Activated naive CD4-positive, alpha-beta T cell treated with anti-CD3 and anti-CD28 coated beads, Interleukin-2, amount 50 U/mL, for 72 hours (primary cell): ENCODE measurements around the gene MMS19. TPM values are rescaled to one million over a fixed set of nuclear protein-coding genes. Genes with fewer than 3 reads are reported as not detected.

Source experiments
- ATAC-seq, 2 donors: fragments of 150-1000 bp; cut with Tn5 transposase; 2 replicates each; pipeline ENCODE4 v1.10.0; 2021; ENCODE audit warnings: mild to moderate bottlenecking in 2 of 2, moderate library complexity in 2 of 2
- DNase-seq, 2 donors: peaks; one replicate each; pipeline ENCODE4 v3.0.0; 2021 to 2022; ENCODE audit warnings: low spot score in 2 of 2
- H3K27ac Mint-ChIP-seq, 2 donors: one replicate each; pipeline ENCODE4 v1.8.0; 2022; ENCODE audit warnings: mild to moderate bottlenecking in 2 of 2, mixed read lengths in 2 of 2
- H3K36me3 Mint-ChIP-seq, 2 donors: one replicate each; pipeline ENCODE4 v1.8.0; 2022; ENCODE audit warnings: mixed read lengths in 2 of 2
- H3K9me3 Mint-ChIP-seq, 2 donors: one replicate each; pipeline ENCODE4 v1.8.0; 2022; ENCODE audit warnings: mixed read lengths in 2 of 2
- total RNA-seq, 2 donors: library from RNA; stranded (reverse); gene quantifications; one replicate each; pipeline ENCODE4 v1.2.3, GENCODE V29; 2022

Gene MMS19
- 100 to 1,000 TPM in 1 of 2 donors, 10 to 100 TPM in 1; 74.2 to 125 TPM for total RNA-seq

GRCh38 chr10:97498076-97498840 lies at the start of gene MMS19:
Gene MMS19, minus strand, starts transcription at chr10:97498422. Its CDS starts 38 bp downstream, at chr10:97498384.
- peak; percentile 99 to 100 for DNase-seq
- Mint-ChIP-seq H3K36me3 (peaks cover 8 to 10% of the 10 kb centered on the region in 2 donors), H3K9me3 (no peaks in the 10 kb centered on the region), H3K27ac (peak within 1 kb of the TSS; percentile 96 to 98)
- peak; percentile 92 for ATAC-seq

DNA sequence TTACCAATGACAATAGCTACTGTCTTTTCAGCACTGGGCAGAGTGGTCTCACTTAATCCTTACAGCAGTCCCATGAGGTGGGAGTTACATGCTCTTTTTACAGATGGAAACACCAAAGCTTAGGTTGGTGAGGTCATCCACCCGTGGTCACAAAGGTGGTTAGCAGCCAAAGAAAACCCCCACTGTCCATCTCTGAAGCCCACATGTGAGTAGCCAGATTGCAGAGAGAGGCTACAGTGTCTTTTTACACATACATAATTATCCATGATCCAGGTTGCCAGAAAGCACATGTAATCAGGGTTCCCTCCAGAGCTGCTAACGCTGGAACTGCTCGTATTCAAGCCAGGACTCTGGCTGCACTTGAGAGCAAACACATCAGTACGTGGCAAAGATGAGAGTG lies 49.7 kb upstream of the MMS19 start:
- Mint-ChIP-seq H3K9me3 (no peaks in the 10 kb centered on the region), H3K36me3 (no peaks in the 10 kb centered on the region), H3K27ac (no peak overlapping the region)
- no peak for DNase-seq
- no peak for ATAC-seq

DNA sequence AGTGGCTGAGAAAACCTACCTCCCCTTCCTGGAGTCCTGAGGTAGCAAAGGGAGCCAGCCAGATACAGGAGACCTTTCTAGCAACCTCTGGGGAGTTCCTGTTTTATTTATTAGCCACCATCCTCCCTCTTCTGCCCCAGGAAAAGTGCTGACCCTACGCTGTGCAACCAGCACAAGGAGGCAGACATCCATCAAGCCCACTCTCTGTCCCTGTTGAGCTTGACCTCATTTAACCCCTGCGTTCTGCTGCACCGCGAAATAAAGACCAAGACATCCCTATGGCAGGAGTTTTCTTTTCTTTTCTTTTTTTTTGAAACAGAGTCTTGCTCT lies 49.0 kb upstream of the MMS19 start:
- ATAC-seq (no peak), DNase-seq (no peak)
- Mint-ChIP-seq H3K9me3 (no peaks in the 10 kb centered on the region), H3K27ac (no peak overlapping the region), H3K36me3 (no peaks in the 10 kb centered on the region)

DNA sequence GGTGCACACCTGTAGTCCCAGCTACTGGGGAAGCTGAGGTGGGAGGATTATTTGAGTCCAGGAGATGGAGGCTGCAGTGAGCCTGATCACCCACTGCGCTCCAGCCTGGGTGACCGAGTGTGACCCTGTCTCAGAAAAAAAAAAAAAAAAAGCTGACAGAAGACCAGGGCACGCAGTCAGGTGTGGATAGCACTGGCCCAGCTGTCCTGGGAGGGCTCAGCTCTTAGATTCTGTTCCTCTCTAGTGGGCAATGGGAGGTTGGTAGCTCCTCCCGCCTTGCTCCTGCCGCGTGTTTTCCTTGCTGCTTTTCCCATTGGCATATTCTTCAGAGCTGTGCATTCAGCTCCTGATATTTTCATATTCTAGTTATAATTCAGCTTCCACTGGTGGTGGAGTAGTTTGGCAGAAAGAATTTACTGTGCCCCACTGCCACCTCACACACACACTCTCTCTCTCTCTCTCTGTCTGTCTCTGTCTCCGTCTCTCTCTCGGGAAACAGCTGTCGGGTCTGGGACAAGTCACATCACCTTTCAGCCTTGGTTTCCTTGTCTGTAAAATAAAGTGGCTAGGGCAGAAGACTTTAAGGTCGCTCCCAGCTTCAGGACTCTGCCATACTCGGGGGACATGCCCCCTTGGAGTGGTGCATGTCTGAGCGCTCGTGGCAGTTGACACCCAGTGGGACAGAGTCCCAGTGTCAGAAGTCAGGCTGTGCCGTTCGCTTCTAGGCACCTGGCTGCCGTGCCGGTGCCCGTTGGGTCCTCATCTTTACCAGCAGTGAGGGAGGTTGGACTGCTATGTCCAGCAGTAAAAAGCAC lies 48.4 kb upstream of the MMS19 start:
- Mint-ChIP-seq H3K9me3 (no peaks in the 10 kb centered on the region), H3K36me3 (no peaks in the 10 kb centered on the region), H3K27ac (no peak overlapping the region)
- ATAC-seq (no peak), DNase-seq (no peak)

DNA sequence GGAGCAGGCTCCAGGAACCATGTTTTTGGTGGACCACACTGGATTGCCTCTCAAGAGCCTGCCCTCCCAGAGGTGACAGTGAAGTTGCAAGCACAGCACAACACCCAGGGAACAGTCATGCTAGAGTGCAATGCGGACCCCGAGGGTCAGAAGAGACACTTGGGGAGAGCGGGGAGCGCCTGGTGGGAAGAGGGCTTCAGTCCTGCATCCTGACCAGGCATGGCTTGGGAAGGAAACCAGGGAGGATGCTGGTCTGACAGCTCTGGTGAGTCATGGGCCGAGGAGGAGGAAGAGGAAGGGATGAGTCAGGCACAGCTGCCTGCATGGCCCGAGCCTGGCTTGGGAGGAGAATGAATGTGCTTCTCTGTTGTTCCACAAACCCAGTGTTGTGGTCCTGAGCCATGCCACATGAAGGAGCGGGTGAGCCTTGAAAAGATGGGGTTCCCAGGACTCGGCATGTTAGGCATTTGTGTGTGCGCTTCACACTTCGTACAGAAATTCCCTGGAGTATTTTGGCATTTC lies 44.9 kb upstream of the MMS19 start:
- ATAC-seq: peak; percentile 95 to 98
- DNase-seq: peak; percentile 75 to 86
- Mint-ChIP-seq H3K36me3 (no peaks in the 10 kb centered on the region), H3K27ac (peak overlapping the region; percentile 78 to 81), H3K9me3 (no peaks in the 10 kb centered on the region)

DNA sequence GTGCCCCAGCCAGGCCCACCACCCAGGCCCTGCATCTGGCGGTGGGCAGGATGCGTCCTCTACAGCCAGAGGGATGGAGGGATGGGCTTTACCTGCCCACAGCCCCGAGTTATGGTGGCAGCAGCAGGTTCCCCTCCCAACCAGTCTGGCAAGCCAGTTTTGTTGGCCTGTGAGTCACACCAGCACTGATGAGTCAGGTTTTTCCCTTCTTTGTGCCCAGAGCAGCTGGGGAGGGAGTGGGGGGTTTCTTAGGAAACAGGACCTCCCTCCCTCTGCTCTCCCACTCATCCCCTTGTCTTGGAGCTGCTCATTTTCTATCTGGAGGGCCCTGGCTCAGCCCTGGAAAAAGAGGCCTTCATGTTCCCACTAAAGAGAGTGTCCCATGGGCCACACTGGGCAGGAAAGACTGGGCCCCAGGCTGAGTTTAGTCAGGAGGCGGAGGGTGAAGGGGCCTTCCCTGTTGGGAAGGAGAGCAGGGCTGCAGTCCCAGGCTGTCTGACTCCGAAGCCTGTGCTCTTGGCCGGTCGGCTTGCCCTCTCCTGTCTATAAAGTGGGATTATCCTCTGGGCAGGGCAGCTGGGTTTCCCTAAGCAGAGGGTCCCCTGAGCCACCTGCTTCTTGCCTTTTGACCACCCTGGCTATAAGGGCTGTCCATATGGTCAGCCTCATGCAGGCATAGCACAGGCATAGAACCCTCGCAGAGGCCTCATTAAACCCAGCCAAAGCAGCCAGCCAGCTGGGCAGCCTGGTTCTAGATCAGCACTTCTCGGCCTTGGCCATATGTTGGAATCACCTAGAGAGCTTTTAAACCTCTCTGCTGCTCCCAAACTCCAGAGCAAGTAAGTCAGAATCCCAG lies 44.2 kb upstream of the MMS19 start:
- ATAC-seq: peak; percentile 61 to 69
- H3K9me3 Mint-ChIP-seq: no peaks in the 10 kb centered on the region
- peak overlapping the region; percentile 78 to 81 for H3K27ac Mint-ChIP-seq
- DNase-seq: peak; percentile 45 to 68
- H3K36me3 Mint-ChIP-seq: no peaks in the 10 kb centered on the region

GRCh38 chr10:97540669-97541500 lies 42.7 kb upstream of the MMS19 start:
- no peak for DNase-seq
- H3K9me3 Mint-ChIP-seq: no peaks in the 10 kb centered on the region
- H3K36me3 Mint-ChIP-seq: no peaks in the 10 kb centered on the region
- ATAC-seq: no peak
- no peak overlapping the region for H3K27ac Mint-ChIP-seq

- DNase-seq (no peak), ATAC-seq (no peak)
- Mint-ChIP-seq H3K36me3 (no peaks in the 10 kb centered on the region), H3K9me3 (no peaks in the 10 kb centered on the region), H3K27ac (no peak overlapping the region)
Measured at GRCh38 chr10:97539523-97540200, 41.4 kb upstream of the MMS19 start.

- Mint-ChIP-seq H3K9me3 (no peaks in the 10 kb centered on the region), H3K27ac (peak overlapping the region in 1 of 2 donors; percentile 20), H3K36me3 (no peaks in the 10 kb centered on the region)
- DNase-seq (no peak), ATAC-seq (no peak)
Measured at GRCh38 chr10:97538839-97539238, 40.6 kb upstream of the MMS19 start.

GRCh38 chr10:97538411-97538810 lies 40.2 kb upstream of the MMS19 start:
- no peak for ATAC-seq
- H3K36me3 Mint-ChIP-seq: no peaks in the 10 kb centered on the region
- H3K27ac Mint-ChIP-seq: peak overlapping the region in 1 of 2 donors; percentile 20
- no peaks in the 10 kb centered on the region for H3K9me3 Mint-ChIP-seq
- no peak for DNase-seq

DNA sequence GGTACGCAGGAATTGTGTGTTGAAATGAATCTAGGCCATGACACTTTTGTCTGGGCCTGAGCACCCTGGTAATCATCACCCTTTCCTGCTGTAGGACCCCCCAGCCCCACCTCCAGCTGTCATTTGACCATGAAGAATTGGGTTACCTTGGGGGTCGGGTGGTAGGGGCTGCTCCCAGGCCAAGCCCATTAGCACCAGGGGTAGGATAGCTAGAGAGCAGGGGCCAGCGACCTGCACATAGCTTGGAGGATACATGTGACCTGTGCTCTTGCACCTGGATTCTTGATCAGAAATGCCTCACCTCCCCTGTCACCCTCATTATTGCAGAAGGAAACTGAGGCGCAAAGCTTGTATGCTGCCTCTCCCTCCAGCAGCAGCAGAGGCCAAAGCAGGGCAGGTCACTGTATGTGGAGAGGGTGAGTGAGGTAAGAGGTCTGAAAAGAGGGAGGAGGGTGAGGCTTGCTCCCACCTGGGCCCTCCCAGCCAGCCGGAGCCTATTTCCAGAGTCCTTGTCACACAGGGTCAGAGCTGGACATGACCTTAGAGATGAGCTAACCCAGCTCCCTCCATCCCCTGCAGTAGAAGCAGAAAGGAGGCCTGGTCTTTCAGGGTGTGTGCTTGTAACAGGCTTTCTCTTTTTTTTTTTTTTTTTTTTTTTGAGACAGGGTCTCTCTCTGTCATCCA lies 39.1 kb upstream of the MMS19 start:
- DNase-seq: no peak
- H3K27ac Mint-ChIP-seq: no peak overlapping the region
- no peaks in the 10 kb centered on the region for H3K36me3 Mint-ChIP-seq
- no peaks in the 10 kb centered on the region for H3K9me3 Mint-ChIP-seq
- no peak for ATAC-seq

DNA sequence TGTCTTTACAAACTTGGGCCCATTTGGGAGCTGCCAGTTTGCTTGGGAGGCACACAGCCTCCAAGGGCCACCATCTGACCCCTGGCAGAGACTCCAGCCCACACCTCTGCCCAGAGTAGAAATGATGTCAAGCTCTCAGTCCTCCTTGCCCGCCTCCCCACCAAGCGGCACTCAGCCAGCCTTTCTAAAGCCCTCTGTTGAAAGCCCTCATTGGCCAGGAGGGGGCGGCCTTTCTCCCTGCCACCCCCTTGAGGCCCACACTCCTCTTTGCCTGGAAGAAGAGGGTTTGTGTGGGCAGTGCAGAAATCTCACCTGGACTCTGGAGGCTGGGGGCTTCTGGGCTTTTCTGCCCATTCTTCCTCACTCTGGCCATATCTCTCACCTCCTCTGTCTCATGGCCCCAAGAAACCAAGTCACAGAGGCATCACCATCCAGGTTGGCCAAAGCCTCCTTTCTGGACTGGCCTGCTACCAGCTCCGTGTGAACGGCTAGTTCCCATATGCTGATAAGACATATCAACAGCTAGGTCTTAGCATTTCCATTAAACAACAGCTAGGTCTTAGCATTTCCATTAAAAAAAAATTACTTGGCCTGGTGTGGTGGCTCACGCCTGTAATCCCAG lies 36.6 kb upstream of the MMS19 start:
- no peaks in the 10 kb centered on the region for H3K9me3 Mint-ChIP-seq

GRCh38 chr10:97533888-97534287 lies 35.7 kb upstream of the MMS19 start:
- no peak overlapping the region for H3K27ac Mint-ChIP-seq
- H3K36me3 Mint-ChIP-seq: no peaks in the 10 kb centered on the region
- H3K9me3 Mint-ChIP-seq: no peaks in the 10 kb centered on the region
- no peak for ATAC-seq
- no peak for DNase-seq

More for the DNA sequence above, 36.6 kb upstream of the MMS19 start:
- ATAC-seq (peak; percentile 59 to 83), DNase-seq (peak in 1 of 2 donors; percentile 47)
- Mint-ChIP-seq H3K27ac (no peak overlapping the region), H3K36me3 (no peaks in the 10 kb centered on the region)

GRCh38 chr10:97532935-97533671 lies 34.9 kb upstream of the MMS19 start:
- no peak for ATAC-seq
- no peak overlapping the region for H3K27ac Mint-ChIP-seq
- H3K9me3 Mint-ChIP-seq: no peaks in the 10 kb centered on the region
- no peaks in the 10 kb centered on the region for H3K36me3 Mint-ChIP-seq
- no peak for DNase-seq
